ENCODE measurements around the gene POU2AF1. TPM values are rescaled to one million over a fixed set of nuclear protein-coding genes. Genes with fewer than 3 reads are reported as not detected.

Gene POU2AF1
- total RNA-seq, 2 donors from 2014 or later, result 6.4 to 36.6 TPM

DNA sequence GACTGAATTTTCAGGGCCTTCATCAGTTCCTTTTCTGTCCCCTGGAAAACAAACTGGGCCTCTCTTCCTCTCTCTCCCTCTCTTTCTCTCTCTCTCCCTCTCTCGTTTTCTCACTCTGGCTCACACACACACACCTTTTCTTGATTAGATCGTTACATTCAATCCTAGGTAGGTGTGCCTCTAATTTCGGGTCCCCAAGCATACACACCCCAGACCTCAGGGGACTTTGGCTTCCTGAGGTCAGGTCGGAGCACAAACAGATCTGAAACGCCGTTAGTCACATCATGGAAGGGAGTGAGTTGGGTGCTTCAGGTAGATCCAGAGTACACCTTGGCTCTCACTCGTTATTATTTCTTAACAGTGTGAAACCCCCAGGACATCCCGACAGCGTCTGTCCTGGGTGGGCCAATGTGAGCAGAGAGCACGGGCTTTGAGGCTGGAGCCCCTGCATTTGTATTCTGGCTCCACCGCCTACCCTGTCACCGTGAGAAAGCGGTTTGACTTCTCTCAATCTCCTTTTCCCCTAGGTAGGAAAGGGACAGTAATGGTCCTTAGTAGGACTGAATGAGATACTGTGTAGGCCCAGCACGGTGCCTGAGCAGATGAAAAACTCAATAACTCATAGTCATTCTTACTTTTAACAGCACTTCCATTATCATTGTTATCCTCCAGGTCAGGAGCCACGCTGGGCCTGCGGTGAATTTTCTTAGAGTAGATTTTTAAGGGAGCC lies 37.3 kb upstream of the POU2AF1 start:
- Mint-ChIP-seq H3K27me3 (no peaks in the 10 kb centered on the region), H3K27ac (peak overlapping the region; percentile 10), H3K4me3 (peak overlapping the region; percentile 56), H3K9me3 (no peaks in the 10 kb centered on the region), H3K4me1 (peaks cover 29% of the 10 kb centered on the region), H3K36me3 (ENCODE audit: low read depth) (no peaks in the 10 kb centered on the region)
- no peak for ATAC-seq (replicated peaks)

DNA sequence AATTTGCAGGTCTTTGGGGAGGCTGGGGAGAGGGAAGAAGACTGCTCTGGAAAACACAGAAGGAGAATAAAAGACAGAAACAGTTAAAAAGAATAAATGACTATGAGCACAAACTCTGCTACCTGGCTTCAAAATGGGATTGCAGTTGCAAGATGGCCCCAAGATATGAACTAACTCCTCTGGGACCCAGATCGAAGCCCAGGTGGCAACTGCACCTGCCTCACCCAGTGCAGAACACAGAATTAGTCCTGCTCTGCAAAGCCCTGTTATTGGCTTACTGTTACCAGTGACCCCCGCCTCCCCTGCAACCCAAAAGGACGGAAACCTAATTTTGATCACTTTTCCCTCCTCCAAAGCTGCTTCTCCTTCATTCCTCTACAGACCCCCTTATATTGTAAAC lies 35.9 kb upstream of the POU2AF1 start:
- Mint-ChIP-seq H3K4me3 (peak overlapping the region; percentile 58), H3K27ac (peak overlapping the region; percentile 76), H3K27me3 (no peaks in the 10 kb centered on the region), H3K36me3 (ENCODE audit: low read depth) (no peaks in the 10 kb centered on the region), H3K4me1 (peaks cover 29% of the 10 kb centered on the region), H3K9me3 (no peaks in the 10 kb centered on the region)
- ATAC-seq (replicated peaks), result no peak

DNA sequence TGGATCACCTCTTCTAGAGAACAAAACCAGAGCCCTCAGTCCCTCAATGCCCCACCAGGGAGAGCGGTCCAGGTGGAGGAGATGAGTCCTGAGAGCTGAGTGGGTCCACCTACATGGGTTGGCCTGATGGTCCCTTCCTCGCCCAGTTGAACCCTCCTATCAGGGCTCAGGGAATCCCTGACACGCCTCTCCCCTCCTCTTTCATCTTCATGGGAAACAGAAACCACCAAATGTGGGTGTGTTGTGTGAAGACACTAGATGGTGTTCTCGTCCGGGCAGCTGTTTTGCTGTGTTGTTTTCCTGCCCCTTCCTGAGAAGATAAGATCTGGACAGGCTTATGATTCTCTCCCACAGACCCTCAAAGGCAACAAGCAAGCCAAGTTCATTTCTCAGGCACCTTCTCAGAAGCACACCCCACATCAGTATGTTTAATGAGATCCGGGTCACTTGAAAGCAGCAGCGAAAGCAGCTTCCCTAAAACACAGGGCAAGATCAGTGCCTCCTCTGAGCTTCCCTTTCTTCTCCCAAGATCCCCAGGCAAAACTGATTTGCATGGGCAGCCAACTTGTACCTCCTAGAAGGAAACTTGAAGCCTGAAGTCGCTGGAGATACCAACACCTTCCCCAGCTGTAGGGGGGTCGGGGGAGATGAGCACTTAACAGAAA lies 35.3 kb upstream of the POU2AF1 start:
- H3K27me3 Mint-ChIP-seq, result no peaks in the 10 kb centered on the region
- H3K4me3 Mint-ChIP-seq, result peak overlapping the region; percentile 58
- H3K4me1 Mint-ChIP-seq, result peaks cover 29% of the 10 kb centered on the region
- H3K27ac Mint-ChIP-seq, result peak overlapping the region; percentile 76
- peak; percentile 20 for ATAC-seq (replicated peaks)
- no peaks in the 10 kb centered on the region for H3K9me3 Mint-ChIP-seq
- H3K36me3 Mint-ChIP-seq (ENCODE audit: low read depth), result no peaks in the 10 kb centered on the region

DNA sequence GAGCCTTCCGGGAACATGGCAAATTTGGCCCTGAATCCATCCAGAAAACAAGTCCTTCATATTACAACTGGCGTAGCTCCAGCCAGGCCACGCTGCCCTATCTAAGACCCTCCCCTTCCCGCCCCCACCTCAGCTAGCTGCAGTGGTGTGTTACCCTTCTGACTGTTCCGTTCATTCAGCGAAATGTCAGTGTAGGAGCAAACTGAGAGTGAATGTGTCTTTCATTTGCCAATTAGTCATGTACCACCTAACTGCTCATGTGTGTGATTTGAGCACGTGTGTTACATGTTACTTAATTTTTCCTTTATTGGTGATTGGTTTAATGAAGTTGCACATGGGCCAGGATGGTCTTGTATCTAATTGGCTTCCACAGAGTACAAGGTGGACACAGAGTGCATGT lies 34.8 kb upstream of the POU2AF1 start:
- Mint-ChIP-seq H3K4me1 (peaks cover 29% of the 10 kb centered on the region), H3K9me3 (no peaks in the 10 kb centered on the region), H3K27me3 (no peaks in the 10 kb centered on the region), H3K27ac (peak overlapping the region; percentile 76), H3K4me3 (peak overlapping the region; percentile 58), H3K36me3 (ENCODE audit: low read depth) (no peaks in the 10 kb centered on the region)
- ATAC-seq (replicated peaks), result peak; percentile 78

DNA sequence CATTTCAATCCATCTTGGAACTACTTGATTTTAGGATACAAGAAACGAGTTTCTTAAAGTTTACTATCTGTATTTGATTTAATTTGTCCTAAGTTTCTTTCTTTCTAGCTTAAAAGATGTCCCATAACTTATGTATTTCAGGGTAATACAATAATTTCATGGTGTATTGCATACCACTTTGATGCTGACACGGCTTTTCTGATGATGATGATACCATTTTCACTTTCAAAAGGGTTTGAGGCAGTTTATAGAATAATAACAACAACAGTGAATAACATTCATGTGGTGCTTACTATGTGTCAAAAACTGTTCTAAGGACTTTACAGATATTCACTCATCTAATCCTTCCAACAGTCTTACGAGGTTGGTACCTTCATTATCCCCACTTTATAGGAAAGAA lies 33.2 kb upstream of the POU2AF1 start:
- Mint-ChIP-seq H3K27ac (peak overlapping the region; percentile 76), H3K9me3 (no peaks in the 10 kb centered on the region), H3K4me3 (peak overlapping the region; percentile 58), H3K36me3 (ENCODE audit: low read depth) (no peaks in the 10 kb centered on the region), H3K27me3 (no peaks in the 10 kb centered on the region), H3K4me1 (peaks cover 22% of the 10 kb centered on the region)
- ATAC-seq (replicated peaks), result peak; percentile 10

DNA sequence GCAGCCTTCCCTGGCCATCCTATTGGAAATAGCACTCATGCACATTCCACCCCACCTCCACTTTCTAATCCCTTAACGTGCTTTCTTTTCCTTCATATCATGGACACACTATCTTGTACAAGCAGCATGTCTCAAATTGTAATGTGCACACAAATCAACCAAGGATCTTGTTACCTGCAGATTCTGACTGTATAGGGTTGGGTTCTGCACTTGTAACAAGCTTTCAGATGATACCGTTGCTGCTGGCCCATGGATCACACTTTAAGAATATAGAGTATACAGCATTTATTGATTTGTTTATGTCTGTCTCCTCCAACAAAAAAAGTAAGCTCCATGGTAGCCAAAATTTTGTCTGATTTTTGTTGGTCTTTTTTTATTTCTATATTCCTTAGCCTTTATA lies 32.4 kb upstream of the POU2AF1 start:
- Mint-ChIP-seq H3K27me3 (no peaks in the 10 kb centered on the region), H3K27ac (no peak overlapping the region), H3K4me3 (no peak overlapping the region), H3K4me1 (peaks cover 20% of the 10 kb centered on the region), H3K9me3 (no peaks in the 10 kb centered on the region), H3K36me3 (ENCODE audit: low read depth) (no peaks in the 10 kb centered on the region)
- no peak for ATAC-seq (replicated peaks)

DNA sequence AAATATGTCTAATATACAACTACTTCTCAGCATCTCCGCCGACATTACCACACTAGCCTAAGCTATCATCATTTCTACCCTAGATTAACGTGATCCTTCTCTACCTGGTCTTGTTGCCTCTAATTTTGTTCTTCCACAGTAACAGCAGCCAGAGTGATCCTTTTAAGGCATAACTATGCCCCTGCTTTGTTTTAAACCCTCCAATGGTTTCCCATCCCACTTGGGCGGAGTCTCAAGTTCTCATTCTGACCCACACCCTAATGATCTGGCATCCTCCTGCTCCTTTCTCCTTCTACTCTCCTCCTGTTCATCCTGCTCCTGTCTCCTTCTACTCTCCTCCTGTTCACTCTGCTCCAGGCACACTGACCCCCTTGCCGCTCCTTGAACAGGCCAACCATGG lies 31.9 kb upstream of the POU2AF1 start:
- Mint-ChIP-seq H3K27ac (peak overlapping the region; percentile 20), H3K27me3 (no peaks in the 10 kb centered on the region), H3K4me3 (no peak overlapping the region), H3K36me3 (ENCODE audit: low read depth) (no peaks in the 10 kb centered on the region), H3K4me1 (peaks cover 20% of the 10 kb centered on the region), H3K9me3 (no peaks in the 10 kb centered on the region)
- no peak for ATAC-seq (replicated peaks)

DNA sequence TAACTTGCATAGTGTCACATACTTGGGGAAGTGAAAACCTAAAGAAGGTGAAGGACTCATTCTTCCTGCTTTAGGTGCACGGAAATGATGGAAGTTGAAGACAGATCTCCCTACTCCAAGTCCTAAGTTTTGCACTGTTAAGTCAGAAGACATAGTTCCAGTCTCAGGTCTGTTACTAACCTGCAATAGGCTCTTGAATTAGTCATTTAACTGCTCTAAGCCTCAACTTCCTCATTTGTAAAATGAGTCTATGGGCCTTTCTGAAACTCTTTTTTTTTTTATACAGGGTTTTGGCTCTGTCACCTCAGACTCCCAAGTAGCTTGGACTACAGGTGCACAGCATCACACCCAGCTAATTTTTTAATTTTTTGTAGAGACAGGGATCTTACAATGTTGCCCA lies 30.8 kb upstream of the POU2AF1 start:
- no peaks in the 10 kb centered on the region for H3K9me3 Mint-ChIP-seq
- ATAC-seq (replicated peaks), result peak; percentile 33
- H3K27me3 Mint-ChIP-seq, result no peaks in the 10 kb centered on the region
- no peak overlapping the region for H3K27ac Mint-ChIP-seq
- H3K4me3 Mint-ChIP-seq, result no peak overlapping the region
- peaks cover 20% of the 10 kb centered on the region for H3K4me1 Mint-ChIP-seq
- H3K36me3 Mint-ChIP-seq (ENCODE audit: low read depth), result no peaks in the 10 kb centered on the region

DNA sequence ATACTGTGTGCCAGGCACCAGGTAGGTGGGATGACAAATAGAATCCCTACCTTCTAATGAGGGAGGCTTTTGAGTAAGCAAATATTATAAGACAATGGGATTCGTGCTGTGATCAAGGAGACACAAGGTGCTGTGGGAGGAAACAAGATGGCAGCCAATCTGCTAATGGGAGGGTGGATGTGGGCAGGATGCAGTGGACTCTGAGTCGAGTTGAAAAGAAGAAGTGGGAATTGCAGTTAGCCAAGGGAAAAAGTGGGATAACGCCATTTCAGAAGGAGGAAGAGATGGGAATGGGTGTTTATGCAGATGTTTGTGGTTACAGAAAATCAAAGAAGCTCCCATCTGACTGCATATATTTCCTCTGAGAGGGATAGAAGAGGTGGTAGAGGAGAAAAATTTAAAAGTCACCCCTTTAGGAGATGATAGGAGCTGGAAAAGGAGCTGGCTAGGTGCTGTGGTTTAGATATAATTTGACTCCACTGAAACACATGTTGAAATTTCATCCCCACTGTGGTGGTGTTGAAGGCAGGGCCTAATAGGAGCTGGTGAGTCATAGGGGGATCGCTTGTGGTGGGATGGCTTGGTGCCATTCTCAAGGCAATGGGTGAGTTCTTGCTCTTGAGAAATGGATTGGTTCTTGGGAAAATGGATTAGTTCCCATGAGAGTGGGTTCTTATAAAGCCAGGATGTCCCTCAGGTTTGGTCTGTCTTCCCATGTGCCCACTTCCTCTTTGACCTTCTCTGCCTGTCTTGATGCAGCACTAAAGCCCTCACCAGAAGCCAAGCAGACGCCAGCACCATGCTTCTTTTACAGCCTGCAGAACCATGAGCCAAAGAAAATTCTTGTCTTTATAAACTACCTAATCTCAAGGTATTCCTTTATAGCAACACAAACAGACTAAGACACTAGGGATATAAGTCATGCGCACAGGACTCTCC lies 30.0 kb upstream of the POU2AF1 start:
- H3K4me1 Mint-ChIP-seq, result peaks cover 13% of the 10 kb centered on the region
- H3K4me3 Mint-ChIP-seq, result no peak overlapping the region
- H3K27ac Mint-ChIP-seq, result no peak overlapping the region
- H3K9me3 Mint-ChIP-seq, result no peaks in the 10 kb centered on the region
- no peaks in the 10 kb centered on the region for H3K36me3 Mint-ChIP-seq (ENCODE audit: low read depth)
- H3K27me3 Mint-ChIP-seq, result no peaks in the 10 kb centered on the region
- ATAC-seq (replicated peaks), result no peak

DNA sequence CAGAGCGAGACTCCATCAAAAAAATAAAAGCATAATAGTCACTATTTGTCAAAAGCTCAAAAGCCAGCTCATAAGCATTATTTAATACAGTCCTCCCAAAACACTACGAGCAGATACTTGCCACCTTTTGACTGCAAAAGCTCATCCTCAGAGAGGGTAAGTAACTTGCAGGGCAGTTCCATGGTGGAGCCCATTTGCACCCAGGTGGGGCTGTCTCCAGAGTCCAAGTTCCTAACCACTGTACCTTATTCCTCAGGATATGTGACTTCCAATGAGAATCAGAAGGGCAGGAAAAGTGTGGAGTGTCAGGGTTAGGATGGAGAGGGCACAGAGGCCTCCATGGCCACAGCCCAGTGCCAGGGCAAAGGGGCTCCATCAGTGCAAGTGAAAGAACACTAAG lies 28.6 kb upstream of the POU2AF1 start:
- Mint-ChIP-seq H3K27ac (no peak overlapping the region), H3K36me3 (ENCODE audit: low read depth) (no peaks in the 10 kb centered on the region), H3K9me3 (peaks cover 4% of the 10 kb centered on the region), H3K27me3 (no peaks in the 10 kb centered on the region), H3K4me1 (peaks cover 4% of the 10 kb centered on the region), H3K4me3 (no peak overlapping the region)
- ATAC-seq (replicated peaks), result no peak

DNA sequence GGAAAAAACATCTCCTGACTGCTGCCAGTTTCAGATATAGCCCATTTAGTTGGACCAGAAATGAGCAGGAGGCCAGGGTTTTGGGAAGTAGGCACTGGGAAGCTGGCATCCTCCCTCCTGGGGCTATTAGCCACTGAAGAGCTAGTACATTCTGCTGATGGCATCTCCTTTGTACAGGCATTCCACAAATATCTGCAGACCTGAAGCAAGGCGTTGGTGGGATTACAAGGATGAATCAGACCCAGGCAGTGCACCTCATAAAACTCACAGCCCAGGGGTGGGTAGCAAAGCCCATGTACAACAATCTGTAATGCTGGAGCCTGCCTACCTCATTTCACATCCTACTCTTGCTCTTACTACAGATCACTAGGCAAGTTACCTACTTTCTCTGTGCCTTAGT lies 27.5 kb upstream of the POU2AF1 start:
- H3K27ac Mint-ChIP-seq, result no peak overlapping the region

DNA sequence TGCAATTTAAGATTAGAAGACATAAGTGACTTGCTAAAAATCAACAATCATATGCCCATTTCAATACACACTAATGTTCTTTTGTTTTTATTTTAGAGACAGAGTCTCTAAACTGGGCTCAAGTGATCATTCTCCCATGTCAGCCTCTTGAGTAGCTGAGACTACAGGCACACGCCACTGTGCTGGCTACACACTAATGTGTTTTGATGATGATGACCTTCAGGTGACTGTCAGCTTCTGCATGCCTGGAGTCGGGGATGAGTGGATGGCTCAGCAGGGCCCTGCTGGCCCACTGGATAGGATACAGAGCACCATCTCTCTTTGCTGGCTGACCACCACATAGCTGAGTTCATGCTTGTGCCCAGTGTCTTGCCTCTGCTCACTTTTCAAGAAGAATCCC lies 27.0 kb upstream of the POU2AF1 start:
- H3K27ac Mint-ChIP-seq, result no peak overlapping the region
- H3K36me3 Mint-ChIP-seq (ENCODE audit: low read depth), result no peaks in the 10 kb centered on the region
- ATAC-seq (replicated peaks), result no peak

More for the DNA sequence above, 27.5 kb upstream of the POU2AF1 start:
- Mint-ChIP-seq H3K27me3 (no peaks in the 10 kb centered on the region), H3K4me1 (no peaks in the 10 kb centered on the region), H3K4me3 (no peak overlapping the region), H3K36me3 (ENCODE audit: low read depth) (no peaks in the 10 kb centered on the region), H3K9me3 (peaks cover 4% of the 10 kb centered on the region)
- no peak for ATAC-seq (replicated peaks)

DNA sequence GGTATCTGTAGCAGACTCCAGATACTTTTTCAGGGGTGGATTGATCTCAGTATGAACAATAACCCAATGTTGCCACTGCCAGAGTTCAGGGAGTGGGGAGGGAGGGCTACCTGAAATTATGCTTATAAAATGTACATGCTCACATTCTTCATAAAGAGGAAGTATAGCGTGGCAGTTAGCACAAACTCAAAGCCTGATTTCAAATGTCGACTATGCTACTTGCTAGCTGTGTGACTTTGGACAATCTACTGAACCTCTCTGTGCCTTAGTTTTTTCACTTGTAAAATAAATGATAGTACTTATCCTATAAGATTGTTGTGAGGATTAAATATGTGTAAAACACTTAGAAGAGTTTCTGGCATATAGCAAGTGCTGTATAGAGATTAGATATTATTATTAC lies 26.5 kb upstream of the POU2AF1 start:
- Mint-ChIP-seq H3K4me3 (no peak overlapping the region), H3K27ac (no peak overlapping the region), H3K36me3 (ENCODE audit: low read depth) (no peaks in the 10 kb centered on the region), H3K9me3 (peaks cover 4% of the 10 kb centered on the region), H3K27me3 (no peaks in the 10 kb centered on the region), H3K4me1 (no peaks in the 10 kb centered on the region)
- ATAC-seq (replicated peaks), result no peak

More for the DNA sequence above, 27.0 kb upstream of the POU2AF1 start:
- Mint-ChIP-seq H3K4me1 (no peaks in the 10 kb centered on the region), H3K4me3 (no peak overlapping the region), H3K9me3 (peaks cover 4% of the 10 kb centered on the region), H3K27me3 (no peaks in the 10 kb centered on the region)

DNA sequence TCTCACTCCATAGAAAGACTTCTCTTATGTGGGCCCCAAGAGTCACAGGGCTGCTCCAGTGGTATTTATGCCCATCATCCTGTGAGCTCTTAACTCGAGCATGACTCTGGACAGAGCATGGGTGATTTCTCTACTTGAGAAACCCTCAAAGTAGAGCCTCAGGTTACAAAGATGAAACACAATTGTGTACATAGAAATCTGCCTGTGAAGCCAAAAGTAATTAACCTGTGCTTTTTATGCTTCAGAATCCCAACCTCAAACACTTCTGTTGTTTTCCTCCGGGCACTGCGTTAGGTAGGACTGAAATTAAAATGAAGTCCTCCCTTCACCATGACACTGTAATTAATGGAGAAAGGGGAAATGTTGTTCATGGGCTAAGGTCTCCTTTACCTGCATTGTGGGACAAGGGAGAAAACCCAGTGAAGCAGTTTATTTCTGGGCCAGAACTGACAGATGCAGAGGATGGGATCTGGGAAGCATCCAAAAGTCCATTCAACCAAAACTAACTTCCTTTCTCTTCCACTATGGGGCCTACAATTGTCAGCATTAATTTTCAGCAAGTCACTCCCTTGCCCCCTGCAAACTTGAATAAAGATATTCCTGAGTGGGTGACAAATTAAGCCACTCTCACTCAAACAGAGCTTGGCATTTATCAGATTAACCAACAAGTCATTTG lies 24.1 kb upstream of the POU2AF1 start:
- Mint-ChIP-seq H3K36me3 (ENCODE audit: low read depth) (no peaks in the 10 kb centered on the region), H3K27ac (no peak overlapping the region), H3K4me3 (no peak overlapping the region), H3K4me1 (no peaks in the 10 kb centered on the region), H3K9me3 (peaks cover 4% of the 10 kb centered on the region), H3K27me3 (peaks cover 3% of the 10 kb centered on the region)
- ATAC-seq (replicated peaks), result no peak

Data from activated T-helper 17 cell treated with anti-CD3 and anti-CD28 coated beads, Interleukin-2, amount 50 U/mL, for 72 hours (primary cell).